Measurements from ENCODE around the gene PARD3.

The PARD3 gene

DNA sequence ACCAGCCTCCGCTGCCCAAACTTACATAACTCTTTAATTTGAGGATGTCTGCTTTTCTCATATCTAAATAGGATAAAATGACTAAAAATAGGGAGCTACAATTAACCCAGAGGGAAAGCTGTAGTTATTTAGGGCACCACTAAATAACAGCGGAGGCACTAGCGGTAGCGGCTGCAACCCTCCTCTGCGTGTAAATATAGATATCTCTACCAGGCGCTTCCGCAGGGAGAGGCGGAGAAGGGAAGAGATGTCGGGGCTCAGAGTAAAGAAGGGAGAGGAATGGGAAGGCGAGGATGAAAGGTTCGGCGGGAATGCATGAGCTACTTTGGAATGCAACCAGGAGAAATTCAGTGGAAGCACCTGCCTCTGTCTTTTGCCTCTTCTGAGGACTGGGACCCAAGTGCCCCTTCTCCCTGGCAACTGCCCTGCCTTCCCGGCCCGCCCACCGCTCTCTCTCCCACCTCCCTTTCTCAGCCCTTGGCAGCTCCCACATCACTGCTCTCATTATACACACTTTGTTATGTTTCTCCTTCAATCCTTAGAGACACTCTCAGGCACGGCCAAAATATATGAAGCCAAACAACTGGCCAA lies 698.3 kb downstream of the PARD3 start:
- no peak for DNase-seq (ENCODE audit: low read depth in 1 of 2, low spot score in 1 of 2)

- DNase-seq (ENCODE audit: low read depth in 1 of 2, low spot score in 1 of 2): no peak
These were observed 698.9 kb downstream of the PARD3 start for GRCh38 chr10:34116220-34116641.

- no peak for DNase-seq (ENCODE audit: low read depth in 1 of 2, low spot score in 1 of 2)
These were observed 700.2 kb downstream of the PARD3 start for GRCh38 chr10:34114914-34115313.

DNA sequence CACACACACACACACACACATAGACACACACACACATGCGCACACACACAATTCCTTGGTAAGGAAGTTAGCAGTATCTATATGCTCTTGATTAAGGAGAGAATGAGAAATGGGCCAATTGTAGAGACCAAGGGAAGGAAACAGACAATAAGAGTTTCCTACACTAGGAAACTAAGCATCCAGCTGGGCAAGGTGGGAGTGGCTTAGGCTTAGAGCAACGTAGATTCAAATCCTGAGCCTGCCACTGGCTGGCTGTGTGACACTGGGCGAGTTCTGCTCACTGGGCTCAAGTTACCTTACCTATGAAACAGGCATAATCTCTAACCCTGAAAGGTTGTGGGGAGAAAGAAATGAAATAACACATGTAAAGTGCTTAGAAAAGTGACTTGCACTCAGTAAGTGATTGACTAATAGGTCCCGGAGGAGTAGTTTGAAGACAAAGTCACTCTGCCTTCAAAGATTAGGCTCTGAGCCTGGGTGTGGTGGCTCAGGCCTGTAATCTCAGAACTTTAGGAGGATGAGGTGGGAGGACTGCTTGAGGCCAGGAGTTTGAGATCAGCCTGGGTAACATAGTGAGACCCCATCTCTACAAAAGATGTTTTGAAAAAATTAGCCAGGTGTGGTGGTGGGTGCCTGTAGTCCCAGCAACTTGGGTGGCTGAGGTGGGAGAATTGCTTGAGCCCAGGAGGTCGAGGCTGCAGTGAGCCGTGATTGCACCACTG lies 701.4 kb downstream of the PARD3 start:
- DNase-seq (ENCODE audit: low read depth in 1 of 2, low spot score in 1 of 2): no peak

GRCh38 chr10:34112171-34112782 lies 702.8 kb downstream of the PARD3 start:
- DNase-seq (ENCODE audit: low read depth in 1 of 2, low spot score in 1 of 2): no peak

DNA sequence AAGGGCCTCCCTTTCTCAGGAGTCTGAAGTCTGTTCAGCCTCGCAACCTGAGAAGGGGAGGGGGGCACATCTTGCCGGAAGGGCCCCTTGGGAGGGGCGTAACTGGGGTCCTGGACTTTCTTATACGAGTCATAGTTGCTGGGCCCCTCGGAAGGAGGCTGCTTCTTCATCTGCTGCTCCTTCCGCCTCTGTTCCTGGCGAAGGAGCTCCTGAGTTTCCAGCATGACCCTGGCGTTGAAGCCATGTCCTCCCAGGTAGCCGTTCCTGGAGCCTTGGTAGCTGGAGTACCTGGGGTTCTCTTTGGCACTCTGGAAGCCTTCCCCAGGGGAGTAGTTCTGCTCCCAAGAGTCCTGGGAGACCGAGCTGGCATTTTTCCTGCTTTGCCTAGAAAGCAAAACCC lies 703.9 kb downstream of the PARD3 start:
- DNase-seq (ENCODE audit: low read depth in 1 of 2, low spot score in 1 of 2): no peak

DNA sequence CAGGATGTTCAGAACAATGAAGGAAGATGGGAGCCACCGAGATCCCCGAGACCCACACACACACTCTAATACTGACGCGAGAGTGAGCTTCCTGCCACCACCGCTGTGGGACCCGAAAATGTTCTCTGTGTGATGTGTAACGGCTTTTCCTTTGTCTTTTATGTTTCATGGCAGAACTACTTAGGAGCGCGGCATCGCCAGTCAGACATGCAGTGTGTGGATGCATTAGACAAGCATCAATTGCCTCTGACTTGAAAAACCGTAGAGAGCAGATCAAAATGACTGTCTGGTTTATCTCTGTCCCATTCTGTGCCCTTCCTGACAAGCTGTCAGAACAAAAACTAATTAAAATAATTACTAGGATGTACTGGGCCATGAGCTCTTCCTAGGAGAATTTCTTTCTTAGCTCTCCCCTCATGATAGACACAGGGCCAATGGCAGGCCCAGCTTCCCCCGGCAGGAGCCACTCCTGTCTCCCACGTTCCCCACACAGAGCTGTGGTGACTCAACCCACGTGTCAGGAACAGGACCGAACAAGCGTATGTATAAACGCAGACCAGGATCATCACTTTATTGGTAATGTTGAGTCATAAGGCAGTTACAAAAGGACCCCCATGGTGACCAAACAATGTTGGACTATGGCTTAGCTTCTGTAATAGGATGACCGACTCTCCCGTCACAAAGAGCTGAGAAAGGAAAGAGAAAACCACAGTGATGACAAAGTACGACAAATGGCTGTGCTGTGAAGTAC lies 705.0 kb downstream of the PARD3 start:
- DNase-seq (ENCODE audit: low read depth in 1 of 2, low spot score in 1 of 2): no peak

DNA sequence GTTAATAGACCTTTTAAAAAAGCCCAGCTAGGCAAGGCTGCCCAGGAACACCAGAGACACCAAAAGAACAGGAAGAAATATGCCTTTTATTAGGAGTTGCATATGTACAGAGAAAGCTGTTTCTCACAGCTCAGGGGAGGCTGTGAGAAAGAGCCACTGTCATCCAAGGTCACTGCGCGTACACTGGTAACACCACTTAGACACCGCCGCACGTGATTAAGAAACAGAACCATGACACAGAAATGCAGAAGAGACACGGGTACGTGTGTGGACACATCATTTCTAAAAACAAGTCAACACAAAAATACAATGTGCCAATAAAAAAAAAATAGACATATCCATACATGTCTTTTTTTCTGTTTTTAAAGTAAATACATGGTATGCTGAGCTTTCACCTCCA lies 705.6 kb downstream of the PARD3 start:
- no peak for DNase-seq (ENCODE audit: low read depth in 1 of 2, low spot score in 1 of 2)

DNA sequence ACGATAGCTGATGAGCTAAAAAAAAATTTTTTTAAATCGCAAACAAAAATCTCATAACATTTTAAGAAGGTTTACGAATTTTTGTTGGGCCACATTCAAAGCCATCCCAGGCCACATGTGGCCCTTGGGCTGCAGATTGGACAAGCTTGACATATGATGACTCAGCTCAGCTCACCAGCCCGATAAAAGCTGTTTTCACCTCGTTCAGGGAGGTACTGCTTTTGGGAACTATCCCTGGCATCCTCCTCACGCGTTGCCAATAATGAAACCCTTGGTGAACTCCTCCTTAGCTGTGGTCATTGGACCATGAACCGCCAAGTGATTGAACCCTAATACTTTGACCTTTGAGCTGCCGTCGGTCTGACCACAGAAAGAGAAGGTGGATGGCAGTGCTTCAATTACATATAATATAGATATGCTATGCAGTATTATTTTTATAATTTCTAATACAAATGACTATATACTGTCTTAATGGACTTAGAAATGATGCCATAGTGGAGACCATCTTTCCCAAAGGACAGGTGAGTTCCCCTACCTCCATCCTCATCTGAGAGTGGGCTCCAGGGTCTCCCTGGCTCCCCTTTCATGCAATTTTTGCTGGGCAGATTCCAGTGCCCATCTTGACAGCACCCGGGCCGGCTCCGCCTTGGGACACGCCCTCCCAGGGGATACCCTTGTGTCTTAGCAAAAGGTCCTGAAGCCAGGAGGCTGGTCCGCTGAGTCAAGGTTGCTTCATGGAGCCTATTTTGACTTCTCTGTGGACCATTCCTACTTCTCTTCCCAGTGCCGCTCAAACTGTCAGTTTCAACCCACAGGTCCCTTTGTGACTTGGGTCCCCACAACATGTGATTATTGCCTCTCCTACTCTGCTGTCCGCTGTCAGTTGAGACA lies 707.2 kb downstream of the PARD3 start:
- no peak for DNase-seq (ENCODE audit: low read depth in 1 of 2, low spot score in 1 of 2)

- DNase-seq (ENCODE audit: low read depth in 1 of 2, low spot score in 1 of 2): no peak
These were observed 708.7 kb downstream of the PARD3 start for GRCh38 chr10:34106356-34106885.

DNA sequence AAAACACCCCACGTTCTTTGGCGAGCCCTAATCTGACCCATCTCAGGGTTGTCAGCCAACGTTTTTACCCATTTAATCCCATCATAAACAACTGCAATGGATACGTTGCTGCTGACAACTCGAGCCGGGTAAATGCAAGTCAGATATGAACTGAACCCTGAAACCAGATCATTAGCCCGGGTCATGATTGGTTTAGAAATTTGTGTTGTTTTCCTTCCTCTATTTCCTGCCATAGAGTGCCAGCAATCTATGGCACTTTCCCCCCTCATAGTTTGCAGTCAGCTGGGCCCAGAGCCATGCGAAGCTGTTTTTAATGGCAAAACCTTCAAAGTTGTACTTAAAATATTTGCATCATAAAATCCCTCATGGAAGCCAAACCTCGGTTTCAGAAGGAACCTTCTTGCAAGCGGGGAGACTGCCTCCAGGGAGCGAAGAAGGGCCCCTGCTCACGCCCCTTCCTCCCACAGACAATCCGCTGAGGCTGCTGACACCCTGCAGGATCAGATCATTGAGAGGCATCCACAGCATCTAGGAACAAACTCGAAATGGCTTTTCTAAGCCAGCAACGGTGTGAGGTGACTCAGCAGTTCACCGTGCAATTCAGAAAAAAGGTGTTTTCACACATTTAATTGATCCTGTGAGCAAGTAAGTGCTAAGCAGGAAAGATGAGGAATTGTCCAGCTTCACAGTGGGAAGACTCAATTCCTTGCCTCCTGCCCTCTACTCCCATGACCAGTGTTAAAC lies 710.1 kb downstream of the PARD3 start:
- no peak for DNase-seq (ENCODE audit: low read depth in 1 of 2, low spot score in 1 of 2)

DNA sequence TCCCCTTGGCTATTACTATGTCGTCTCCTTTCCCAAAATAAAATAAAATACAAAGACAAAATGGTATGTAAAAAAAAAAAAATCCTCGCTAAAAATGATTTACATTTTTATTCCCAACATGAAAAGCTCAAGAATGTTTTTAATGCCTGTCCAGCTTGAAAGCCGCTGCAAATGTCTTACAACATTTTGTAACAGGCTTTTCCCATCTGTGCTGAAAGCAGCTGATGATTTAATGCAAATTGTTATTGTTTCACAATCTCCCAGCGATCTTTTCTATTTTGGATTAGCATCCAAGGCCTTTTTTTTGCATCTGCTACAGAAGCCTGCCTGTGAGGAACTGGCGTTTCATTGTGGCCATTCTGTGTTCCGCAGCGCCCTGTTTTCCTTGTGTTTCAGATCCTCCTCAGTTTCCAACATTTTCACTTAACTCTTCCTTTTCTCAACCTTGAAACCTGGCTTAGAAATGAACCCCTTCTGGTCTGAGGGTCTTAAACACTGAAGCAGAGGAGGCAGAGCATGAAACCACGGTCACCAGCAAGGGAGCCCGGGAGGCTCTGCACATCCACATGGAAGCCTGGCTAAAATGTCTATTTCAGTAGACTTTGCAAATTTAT lies 712.1 kb downstream of the PARD3 start:
- no peak for DNase-seq (ENCODE audit: low read depth in 1 of 2, low spot score in 1 of 2)

- no peak for DNase-seq (ENCODE audit: low read depth in 1 of 2, low spot score in 1 of 2)
These were observed 712.8 kb downstream of the PARD3 start for GRCh38 chr10:34102237-34102673.

DNA sequence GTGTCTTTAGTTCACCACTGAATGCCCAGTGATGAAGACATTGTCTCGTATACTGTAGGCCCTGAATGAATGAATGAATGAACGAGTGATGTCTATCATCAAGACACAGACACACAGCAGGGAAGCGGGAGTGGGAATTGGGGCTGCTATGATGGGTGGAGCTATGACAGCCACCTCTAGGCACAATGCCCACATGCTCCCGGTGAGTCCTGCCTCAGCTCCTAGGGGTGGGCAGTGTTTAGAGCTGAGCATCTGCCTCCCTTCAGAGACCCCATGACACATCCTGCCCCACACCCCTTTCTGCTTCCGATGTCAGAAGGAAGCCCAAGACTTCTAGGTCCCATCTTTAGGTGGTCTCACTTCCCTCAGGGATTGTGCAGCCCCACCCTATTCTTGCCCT lies 714.1 kb downstream of the PARD3 start:
- DNase-seq (ENCODE audit: low read depth in 1 of 2, low spot score in 1 of 2): no peak

DNA sequence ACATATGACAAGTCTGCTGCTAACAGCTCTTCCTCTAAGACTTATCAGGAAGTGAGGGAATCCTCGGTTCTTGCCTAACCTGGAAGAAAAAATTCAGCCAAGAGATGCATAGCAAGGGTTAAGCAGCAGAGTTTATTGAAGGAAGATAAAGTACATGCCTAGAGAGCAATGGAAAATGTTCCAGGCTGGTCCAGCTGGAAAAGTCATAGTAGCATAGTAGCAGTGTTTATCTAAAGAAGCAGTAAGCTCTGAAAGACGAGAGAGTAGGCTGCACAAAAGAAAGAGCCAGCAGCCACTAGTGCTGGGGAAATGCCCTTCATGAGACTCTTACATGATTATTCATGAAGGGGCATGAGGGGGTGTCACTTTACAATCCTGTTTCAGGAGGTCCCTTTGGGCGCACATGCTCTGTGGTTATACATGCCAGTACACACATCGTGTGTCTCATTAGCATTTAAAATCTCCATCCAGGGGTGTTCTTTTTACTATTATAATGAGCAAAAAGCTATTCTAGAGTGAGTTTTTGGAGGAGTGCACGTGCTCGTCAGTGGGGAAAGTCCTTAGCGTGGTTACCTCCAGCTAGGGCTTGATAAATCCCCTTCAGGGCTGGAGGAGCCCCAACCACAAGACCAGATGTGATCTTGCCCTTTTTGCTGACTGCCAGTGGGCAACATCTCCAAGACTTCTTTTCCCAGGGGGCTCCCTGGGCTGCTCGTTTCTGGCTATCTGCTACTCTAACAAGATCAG lies 716.1 kb downstream of the PARD3 start:
- DNase-seq (ENCODE audit: low read depth in 1 of 2, low spot score in 1 of 2): no peak

DNA sequence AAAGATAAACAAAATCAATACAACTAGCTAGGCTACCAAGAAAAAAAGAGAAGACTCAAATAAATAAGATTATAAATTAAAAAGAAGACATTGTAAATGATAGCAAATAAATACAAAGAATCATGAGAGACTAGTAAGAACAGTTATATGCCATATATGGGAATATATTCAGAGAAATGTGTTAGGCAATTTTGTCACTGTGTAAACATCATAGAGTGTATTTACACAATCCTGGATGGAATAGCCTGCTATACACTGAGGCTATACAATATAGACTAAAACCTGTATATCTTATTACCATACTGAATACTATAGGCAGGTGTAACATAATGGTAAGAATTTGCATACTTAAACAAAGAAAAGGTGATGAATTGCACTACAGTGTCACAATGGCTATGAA lies 717.4 kb downstream of the PARD3 start:
- no peak for DNase-seq (ENCODE audit: low read depth in 1 of 2, low spot score in 1 of 2)

- DNase-seq (ENCODE audit: low read depth in 1 of 2, low spot score in 1 of 2): no peak
These were observed 720.1 kb downstream of the PARD3 start for GRCh38 chr10:34094961-34095360.

- no peak for DNase-seq (ENCODE audit: low read depth in 1 of 2, low spot score in 1 of 2)
These were observed 720.9 kb downstream of the PARD3 start for GRCh38 chr10:34094146-34094696.
